HS-27A (cell line): Measurements from ENCODE around the gene ADGRD2.

Source experiments
- DNase-seq: peaks from one replicate; pipeline ENCODE4 v3.0.0-alpha.2; 2012; ENCODE audit warnings: low read depth, missing footprints

ADGRD2 gene

GRCh38 chr9:124496463-124496862 is 46.2 kb downstream of the ADGRD2 start:
- no peak for DNase-seq

GRCh38 chr9:124497441-124497840 is 47.2 kb downstream of the ADGRD2 start:
- DNase-seq = no peak

GRCh38 chr9:124498040-124498439 is 47.8 kb downstream of the ADGRD2 start:
- no peak for DNase-seq

GRCh38 chr9:124498499-124499146 is 48.4 kb downstream of the ADGRD2 start:
- no peak for DNase-seq

- no peak for DNase-seq
Observed at GRCh38 chr9:124499216-124499615, 49.0 kb downstream of the ADGRD2 start.

- DNase-seq = no peak
Observed at GRCh38 chr9:124500028-124500795, 50.0 kb downstream of the ADGRD2 start.

GRCh38 chr9:124500796-124501611 is 50.8 kb downstream of the ADGRD2 start:
- DNase-seq = no peak

GRCh38 chr9:124501771-124502320 is 51.6 kb downstream of the ADGRD2 start:
- DNase-seq = no peak

- DNase-seq = no peak
Observed at GRCh38 chr9:124502711-124503702, 52.8 kb downstream of the ADGRD2 start.

GRCh38 chr9:124503713-124504529 is 53.7 kb downstream of the ADGRD2 start:
- no peak for DNase-seq

GRCh38 chr9:124504530-124505005 is 54.3 kb downstream of the ADGRD2 start:
- no peak for DNase-seq

- DNase-seq = no peak
Observed at GRCh38 chr9:124505006-124505900, 55.0 kb downstream of the ADGRD2 start.

- DNase-seq = no peak
Observed at GRCh38 chr9:124505901-124506346, 55.7 kb downstream of the ADGRD2 start.

GRCh38 chr9:124506433-124506832 is 56.2 kb downstream of the ADGRD2 start:
- no peak for DNase-seq

- DNase-seq = no peak
Observed at GRCh38 chr9:124506931-124507879, 57.0 kb downstream of the ADGRD2 start, which contains the start of gene NR5A1. Gene NR5A1 (minus strand): TSS chr9:124507399. CDS start chr9:124503395, 4,004 bp downstream.

GRCh38 chr9:124507880-124508423 is 57.7 kb downstream of the ADGRD2 start:
- no peak for DNase-seq

GRCh38 chr9:124510650-124511425 is 60.6 kb downstream of the ADGRD2 start:
- DNase-seq = no peak
